COLO829 (cell line): ENCODE results near the gene ZBED3.
A peak's percentile ranks its signal among the peaks of the same experiment; 100 is the strongest.
"Not testable (repeated sequence)": the region's sequence is repeated elsewhere in the genome, so short reads cannot be mapped to it uniquely, and the experiment has no call there.

Source experiments
- DNase-seq: peaks from one replicate; pipeline ENCODE4 v3.0.0; 2012; ENCODE audit warnings: low spot score

The ZBED3 gene

GRCh38 chr5:77086689-77087483 lies at the start of gene ZBED3:
Gene ZBED3, minus strand, starts transcription at chr5:77087285. Its CDS starts 9,407 bp downstream, at chr5:77077878.
- DNase-seq, result peak; percentile 46

- peak; percentile 77 for DNase-seq
Measured at GRCh38 chr5:77133061-77133758, 46.1 kb upstream of the ZBED3 start.

- DNase-seq, result no peak
Measured at GRCh38 chr5:77131361-77131760, 44.3 kb upstream of the ZBED3 start.

GRCh38 chr5:77129391-77129990 lies 42.4 kb upstream of the ZBED3 start:
- DNase-seq, result peak; percentile 4

- DNase-seq, result no peak
Measured at GRCh38 chr5:77128411-77129061, 41.5 kb upstream of the ZBED3 start.

- no peak for DNase-seq
Measured at GRCh38 chr5:77123057-77123456, 36.0 kb upstream of the ZBED3 start.

GRCh38 chr5:77120706-77121105 lies 33.6 kb upstream of the ZBED3 start:
- no peak for DNase-seq

GRCh38 chr5:77120086-77120485 lies 33.0 kb upstream of the ZBED3 start:
- DNase-seq, result no peak

- no peak for DNase-seq
Measured at GRCh38 chr5:77117161-77117560, 30.1 kb upstream of the ZBED3 start.

GRCh38 chr5:77107035-77107434 lies 19.9 kb upstream of the ZBED3 start:
- not testable (repeated sequence) for DNase-seq

GRCh38 chr5:77104813-77105212 lies 17.7 kb upstream of the ZBED3 start:
- DNase-seq, result no peak

- no peak for DNase-seq
Measured at GRCh38 chr5:77103457-77103856, 16.4 kb upstream of the ZBED3 start.

GRCh38 chr5:77102549-77102948 lies 15.5 kb upstream of the ZBED3 start:
- no peak for DNase-seq

GRCh38 chr5:77101298-77101697 lies 14.2 kb upstream of the ZBED3 start:
- DNase-seq, result peak; percentile 21

GRCh38 chr5:77095189-77095588 lies 8.1 kb upstream of the ZBED3 start:
- DNase-seq, result no peak

- no peak for DNase-seq
Measured at GRCh38 chr5:77087484-77088261, 588 bp upstream of the ZBED3 start.

GRCh38 chr5:77086368-77086688 lies 757 bp downstream of the ZBED3 start:
- DNase-seq, result no peak

- no peak for DNase-seq
Measured at GRCh38 chr5:77083088-77083487, 4.0 kb downstream of the ZBED3 start.

GRCh38 chr5:77082280-77082679 lies 4.8 kb downstream of the ZBED3 start:
- DNase-seq, result no peak

GRCh38 chr5:77080905-77081304 lies 6.2 kb downstream of the ZBED3 start:
- DNase-seq, result no peak

- not testable (repeated sequence) for DNase-seq
Measured at GRCh38 chr5:77080479-77080878, 6.6 kb downstream of the ZBED3 start.

GRCh38 chr5:77077829-77078176 lies 9.3 kb downstream of the ZBED3 start:
- DNase-seq, result no peak
